HPDE6-E6E7 (cell line): ENCODE measurements around the gene KCNH1.
"Not testable (repeated sequence)": the region's sequence is repeated elsewhere in the genome, so short reads cannot be mapped to it uniquely, and the experiment has no call there.

Experiments
- DNase-seq: peaks from one replicate; pipeline ENCODE4 v3.0.0; 2011; ENCODE audit warnings: missing footprints; ENCODE audit errors: extremely low spot score

The KCNH1 gene

GRCh38 chr1:211095381-211095780, 38.6 kb downstream of the KCNH1 start:
- no peak for DNase-seq

GRCh38 chr1:211092955-211093354, 41.0 kb downstream of the KCNH1 start:
- DNase-seq: no peak

- no peak for DNase-seq
Observed at GRCh38 chr1:211091867-211092266, 42.1 kb downstream of the KCNH1 start.

GRCh38 chr1:211089536-211089935, 44.4 kb downstream of the KCNH1 start:
- DNase-seq: no peak

- no peak for DNase-seq
Observed at GRCh38 chr1:211088156-211088555, 45.8 kb downstream of the KCNH1 start.

GRCh38 chr1:211082824-211083223, 51.1 kb downstream of the KCNH1 start:
- no peak for DNase-seq

GRCh38 chr1:211081447-211081846, 52.5 kb downstream of the KCNH1 start:
- not testable (repeated sequence) for DNase-seq

GRCh38 chr1:211068976-211069375, 65.0 kb downstream of the KCNH1 start:
- no peak for DNase-seq

GRCh38 chr1:211066781-211067384, 67.1 kb downstream of the KCNH1 start:
- DNase-seq: no peak

GRCh38 chr1:211041838-211042237, 92.1 kb downstream of the KCNH1 start:
- DNase-seq: not testable (repeated sequence)

GRCh38 chr1:211037095-211037494, 96.9 kb downstream of the KCNH1 start:
- DNase-seq: no peak

GRCh38 chr1:211036381-211037060, 97.4 kb downstream of the KCNH1 start:
- DNase-seq: no peak

- DNase-seq: no peak
Observed at GRCh38 chr1:211035821-211036380, 98.0 kb downstream of the KCNH1 start.

- no peak for DNase-seq
Observed at GRCh38 chr1:211033921-211034525, 99.9 kb downstream of the KCNH1 start.

- DNase-seq: no peak
Observed at GRCh38 chr1:211024901-211025300, 109.0 kb downstream of the KCNH1 start.

GRCh38 chr1:211019266-211019665, 114.7 kb downstream of the KCNH1 start:
- DNase-seq: no peak

GRCh38 chr1:211018690-211019089, 115.3 kb downstream of the KCNH1 start:
- no peak for DNase-seq

- DNase-seq: no peak
Observed at GRCh38 chr1:211017075-211017718, 116.8 kb downstream of the KCNH1 start.

- DNase-seq: no peak
Observed at GRCh38 chr1:211014275-211014674, 119.7 kb downstream of the KCNH1 start.

GRCh38 chr1:211013346-211014240, 120.4 kb downstream of the KCNH1 start:
- DNase-seq: no peak

- DNase-seq: not testable (repeated sequence)
Observed at GRCh38 chr1:211011128-211011527, 122.8 kb downstream of the KCNH1 start.
